Stomach (tissue), 9 donors: ENCODE results near the gene TUBA4B. TPM values are rescaled to one million over a fixed set of nuclear protein-coding genes. Genes with fewer than 3 reads are reported as not detected.

Experiments
- DNase-seq, 2 donors: peaks; one replicate each; pipeline versions ENCODE4 v3.0.0 to v3.0.0-alpha.2; 2013 to 2019
- H3K27ac ChIP-seq, 5 donors: fragments of 200-600 bp in 4 of 5; sonication (generic) in 4 of 5; one replicate each; pipeline ENCODE4 v1.5.1; 2013 to 2019; ENCODE audit warnings: mild to moderate bottlenecking in 1 of 5, moderate library complexity in 1 of 5
- H3K27me3 ChIP-seq, 3 donors: fragments of 200-600 bp; sonication (generic); one replicate each; pipeline ENCODE4 v1.5.1; 2017 to 2019; ENCODE audit warnings: mixed run types in 1 of 3
- H3K36me3 ChIP-seq, 4 donors: fragments of 200-600 bp; sonication (generic); 1 replicate in 3 of 4; 2 replicates in 1 of 4; pipeline ENCODE4 v1.5.1; 2016 to 2019
- H3K4me1 ChIP-seq, 4 donors: fragments of 200-600 bp; sonication (generic); one replicate each; pipeline ENCODE4 v1.5.1; 2016 to 2019
- H3K4me3 ChIP-seq, 4 donors: fragments of 200-600 bp; sonication (generic) in 3 of 4; one replicate each; pipeline ENCODE4 v1.5.1; 2016 to 2019; ENCODE audit warnings: mild to moderate bottlenecking in 1 of 4
- H3K9me3 ChIP-seq, 4 donors: fragments of 200-600 bp; sonication (generic); one replicate each; pipeline ENCODE4 v1.5.1; 2016 to 2019
- EP300 ChIP-seq: sonication (generic); formaldehyde crosslinking; IDR thresholded peaks from one replicate; pipeline ENCODE4 v1.6.1; 2017; ENCODE audit warnings: antibody characterized with exemption
- POLR2A ChIP-seq, 4 donors: fragments of 450-650 bp; IDR thresholded peaks; one replicate each; pipeline ENCODE4 v1.6.1; 2016; ENCODE audit warnings: antibody characterized with exemption in 4 of 4, control low read depth in 2 of 4, mild to moderate bottlenecking in 1 of 4, moderate library complexity in 1 of 4
- POLR2AphosphoS5 ChIP-seq, 3 donors: sonication (generic); formaldehyde crosslinking; IDR thresholded peaks; one replicate each; pipeline ENCODE4 v1.6.1; 2016; ENCODE audit warnings: antibody characterized with exemption in 3 of 3
- WGBS, 5 donors: extraction: QIAGEN DNeasy Blood & Tissue Kit in 3 of 5; methylation state at CpG; one replicate each; pipeline versions ENCODE4 v1.1.5 to v1.1.7; 2013 to 2018; 5-methylcytosine and 5-hydroxymethylcytosine counted together
- intact Hi-C: fragments of 100-400 bp; cut with DNase I; formaldehyde crosslinking; loops from one replicate; pipeline ENCODE4 v1.15.1; 2023; ENCODE audit warnings: low total_unique reads
- polyA plus RNA-seq, 3 donors: library from polyadenylated mRNA; stranded (reverse); fragments of 200-250 nt; gene quantifications; one replicate each; pipeline ENCODE4 v1.2.3, GENCODE V29; 2013
- total RNA-seq, 5 donors: library from RNA; depleted of rRNA; stranded (reverse); fragments of >200 nt; gene quantifications; one replicate each; pipeline versions ENCODE4 v1.1.0 to v1.2.3, GENCODE V29; 2014 to 2016
- TF ChIP-seq, protein P1 (sequence below), 7 experiments: fragments of 450-650 bp in 4 of 7; fragments of 200-600 bp in 3 of 7; sonication (generic) in 3 of 7; IDR thresholded peaks; one replicate each; pipeline ENCODE4 v1.5.1; 2016 to 2019; ENCODE audit warnings: antibody characterized with exemption in 7 of 7, control low read depth in 2 of 7, mild to moderate bottlenecking in 1 of 7
- donor health status: healthy with polysubstance abuse.
- donor health status: Bipolar disorder and iron deficiency.
- donor health status: healthy.

TUBA4B gene
- total and polyA plus RNA-seq, 8 donors: not detected

GRCh38 chr2:219282943-219283581 is 30.0 kb downstream of the TUBA4B start:
- Histone ChIP-seq H3K27ac (peak overlapping the region in 1 of 5 donors; percentile 100), H3K4me1 (peaks cover 14 to 64% (median 37%) of the 10 kb centered on the region in 4 donors), H3K9me3 (no peaks in the 10 kb centered on the region), H3K27me3 (no peaks in the 10 kb centered on the region), H3K36me3 (peaks cover 43 to 64% (median 60%) of the 10 kb centered on the region in 4 donors), H3K4me3 (no peak overlapping the region)
- no peak for DNase-seq
- TF ChIP-seq POLR2A (IDR thresholded peaks at IDR 0.05) (no peak), EP300 (no peak), POLR2AphosphoS5 (IDR thresholded peaks at IDR 0.05) (no peak)
- TF ChIP-seq, protein P1, sequence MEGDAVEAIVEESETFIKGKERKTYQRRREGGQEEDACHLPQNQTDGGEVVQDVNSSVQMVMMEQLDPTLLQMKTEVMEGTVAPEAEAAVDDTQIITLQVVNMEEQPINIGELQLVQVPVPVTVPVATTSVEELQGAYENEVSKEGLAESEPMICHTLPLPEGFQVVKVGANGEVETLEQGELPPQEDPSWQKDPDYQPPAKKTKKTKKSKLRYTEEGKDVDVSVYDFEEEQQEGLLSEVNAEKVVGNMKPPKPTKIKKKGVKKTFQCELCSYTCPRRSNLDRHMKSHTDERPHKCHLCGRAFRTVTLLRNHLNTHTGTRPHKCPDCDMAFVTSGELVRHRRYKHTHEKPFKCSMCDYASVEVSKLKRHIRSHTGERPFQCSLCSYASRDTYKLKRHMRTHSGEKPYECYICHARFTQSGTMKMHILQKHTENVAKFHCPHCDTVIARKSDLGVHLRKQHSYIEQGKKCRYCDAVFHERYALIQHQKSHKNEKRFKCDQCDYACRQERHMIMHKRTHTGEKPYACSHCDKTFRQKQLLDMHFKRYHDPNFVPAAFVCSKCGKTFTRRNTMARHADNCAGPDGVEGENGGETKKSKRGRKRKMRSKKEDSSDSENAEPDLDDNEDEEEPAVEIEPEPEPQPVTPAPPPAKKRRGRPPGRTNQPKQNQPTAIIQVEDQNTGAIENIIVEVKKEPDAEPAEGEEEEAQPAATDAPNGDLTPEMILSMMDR (IDR thresholded peaks at IDR 0.05): no peak
- intact Hi-C loops: loop anchor here (10.0 kb wide), 1 partner anchor 58 kb away; the partner anchor contains the start of genes ANKZF1 and ATG9A
- 90 to 93% (median 92%) methylated on average over 17 of the region's 17 CpGs for WGBS, 5 donors

DNA sequence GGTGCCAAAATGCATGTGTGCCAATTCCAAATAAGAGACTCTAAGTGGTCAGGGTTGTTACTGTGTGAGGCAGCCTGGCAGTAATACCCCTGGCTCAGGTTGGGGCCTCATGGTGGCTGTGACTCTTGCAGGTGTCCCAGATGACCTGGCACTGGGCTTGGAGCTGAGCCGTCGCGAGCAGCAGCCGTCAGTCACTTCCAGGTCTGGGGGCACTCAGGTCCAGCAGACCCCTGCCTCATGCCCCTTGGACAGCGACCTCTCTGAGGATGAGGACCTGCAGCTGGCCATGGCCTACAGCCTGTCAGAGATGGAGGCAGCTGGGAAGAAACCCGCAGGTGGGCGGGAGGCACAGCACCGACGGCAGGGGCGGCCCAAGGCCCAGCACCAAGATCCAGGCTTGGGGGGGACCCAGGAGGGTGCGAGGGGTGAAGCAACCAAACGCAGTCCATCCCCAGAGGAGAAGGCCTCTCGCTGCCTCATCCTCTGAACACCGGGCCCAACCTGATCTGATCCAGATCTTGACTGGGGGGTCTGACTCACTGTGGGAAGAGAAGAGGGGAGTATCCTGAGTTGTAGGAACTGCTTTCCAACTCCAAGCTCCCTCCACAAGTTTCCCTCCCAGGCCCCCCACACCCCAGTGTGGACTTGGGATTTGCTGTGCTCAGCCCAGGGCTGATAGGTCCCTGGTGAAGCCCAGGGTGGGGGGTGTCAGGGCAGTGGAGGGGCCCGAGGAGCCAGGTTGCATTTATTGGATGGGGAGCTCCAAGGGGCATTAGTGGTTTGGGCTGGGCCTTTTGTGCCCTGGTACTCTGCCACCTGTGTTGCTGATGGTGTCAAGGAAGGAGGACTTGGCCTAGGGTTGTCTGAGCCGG is 31.7 kb downstream of the TUBA4B start:
- WGBS, 5 donors: 87 to 94% (median 93%) methylated on average over 15 to 16 of the region's 16 CpGs
- Histone ChIP-seq H3K9me3 (no peaks in the 10 kb centered on the region), H3K27me3 (no peaks in the 10 kb centered on the region), H3K36me3 (peaks cover 43 to 64% (median 60%) of the 10 kb centered on the region in 4 donors), H3K4me3 (no peak overlapping the region), H3K27ac (peak overlapping the region in 2 of 5 donors; percentile 39 to 65), H3K4me1 (peaks cover 10 to 66% (median 33%) of the 10 kb centered on the region in 4 donors)
- TF ChIP-seq, protein P1 (IDR thresholded peaks at IDR 0.05): no peak
- TF ChIP-seq POLR2AphosphoS5 (IDR thresholded peaks at IDR 0.05) (no peak), POLR2A (IDR thresholded peaks at IDR 0.05) (no peak), EP300 (no peak)
- intact Hi-C loops: loop anchor here (10.0 kb wide), 1 partner anchor 60 kb away; the partner anchor contains the start of genes ANKZF1 and ATG9A
- no peak for DNase-seq

DNA sequence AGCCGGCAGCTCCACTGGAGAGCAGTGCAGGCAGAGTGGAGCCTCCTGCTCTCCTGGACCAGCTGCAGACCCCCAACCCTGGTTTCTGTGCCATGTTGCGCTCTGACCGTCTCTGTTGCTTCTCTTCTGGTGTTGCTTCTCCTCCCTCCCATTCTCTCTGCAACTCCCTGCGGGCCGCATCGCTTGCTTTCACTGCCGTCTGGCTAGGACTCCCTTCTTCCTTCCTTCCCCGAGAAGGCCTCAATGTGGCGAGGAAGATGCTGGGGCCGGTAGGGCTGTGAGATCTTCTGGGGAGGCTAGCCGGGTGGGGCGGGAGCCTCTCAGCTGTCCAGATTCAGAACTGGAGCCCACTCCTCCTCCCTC is 32.3 kb downstream of the TUBA4B start:
- 88 to 93% (median 92%) methylated on average over 12 of the region's 12 CpGs for WGBS, 5 donors
- TF ChIP-seq, protein P1 (IDR thresholded peaks at IDR 0.05): no peak
- TF ChIP-seq POLR2A (IDR thresholded peaks at IDR 0.05) (no peak), POLR2AphosphoS5 (IDR thresholded peaks at IDR 0.05) (no peak), EP300 (no peak)
- intact Hi-C loops: loop anchor here (10.0 kb wide), 1 partner anchor 61 kb away; the partner anchor contains the start of genes ANKZF1 and ATG9A
- H3K27me3 ChIP-seq: no peaks in the 10 kb centered on the region
- no peak overlapping the region for H3K4me3 ChIP-seq
- H3K27ac ChIP-seq: peak overlapping the region in 2 of 5 donors; percentile 39 to 65
- peaks cover 43 to 64% (median 59%) of the 10 kb centered on the region in 4 donors for H3K36me3 ChIP-seq
- DNase-seq: no peak
- H3K9me3 ChIP-seq: no peaks in the 10 kb centered on the region
- H3K4me1 ChIP-seq: peaks cover 3 to 65% (median 29%) of the 10 kb centered on the region in 4 donors

DNA sequence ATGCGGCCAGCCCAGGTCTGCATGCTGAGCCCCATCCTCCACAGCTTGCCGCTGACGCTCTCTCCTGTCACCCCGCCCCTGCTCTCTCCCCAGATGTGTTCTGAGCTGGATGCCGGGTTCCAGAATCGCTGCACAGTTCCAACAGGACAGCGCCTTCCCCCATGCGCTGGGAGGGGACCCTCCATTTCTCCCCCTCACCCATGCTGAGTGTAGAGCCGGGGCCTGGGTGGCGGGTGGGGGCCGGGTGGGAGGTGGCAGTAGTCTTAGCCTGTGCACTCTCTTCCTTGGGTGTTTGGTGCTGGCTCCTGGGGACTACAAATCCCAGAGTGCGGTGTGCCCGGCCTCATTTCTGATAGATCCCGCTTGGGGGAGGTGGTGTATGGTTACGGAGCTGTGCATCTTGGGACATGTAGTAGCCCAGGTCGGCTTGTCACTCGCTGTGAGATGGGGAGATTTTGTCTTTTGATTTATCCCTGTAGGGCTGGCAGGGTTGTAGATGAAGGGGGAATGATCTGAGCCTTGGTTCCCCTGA is 32.9 kb downstream of the TUBA4B start:
- TF ChIP-seq EP300 (no peak), POLR2AphosphoS5 (IDR thresholded peaks at IDR 0.05) (no peak), POLR2A (IDR thresholded peaks at IDR 0.05) (no peak)
- TF ChIP-seq, protein P1 (IDR thresholded peaks at IDR 0.05): no peak
- Histone ChIP-seq H3K27ac (peak overlapping the region in 2 of 5 donors; percentile 39 to 65), H3K9me3 (no peaks in the 10 kb centered on the region), H3K4me1 (peaks cover 0 to 59% (median 24%) of the 10 kb centered on the region in 4 donors), H3K4me3 (no peak overlapping the region), H3K27me3 (no peaks in the 10 kb centered on the region), H3K36me3 (peaks cover 43 to 60% (median 53%) of the 10 kb centered on the region in 4 donors)
- WGBS, 5 donors: 66 to 76% (median 75%) methylated on average over 12 to 17 of the region's 17 CpGs
- DNase-seq: peak in 1 of 2 donors; percentile 80
- intact Hi-C loops: loop anchor here (10.0 kb wide), 1 partner anchor 61 kb away; the partner anchor contains the start of genes ANKZF1 and ATG9A
